IMR-90 (cell line): ENCODE data around the gene FAM151A. TPM values are rescaled to one million over a fixed set of nuclear protein-coding genes. Genes with fewer than 3 reads are reported as not detected.

ENCODE experiments used
- ATAC-seq: fragments of 200-7000 bp; cut with Tn5 transposase; 2 replicates; pipeline ENCODE4 v1.9.1; 2020; ENCODE audit warnings: low read depth, mild to moderate bottlenecking, moderate library complexity
- BruUV-seq: library from RNA; stranded (reverse); fragments of 400-500 nt; replicated peaks from 2 replicates; lab custom pipeline; 2021; lab: Mats Ljungman, UMichigan
- CTCF ChIA-PET: fragments of 300-600 bp; formaldehyde crosslinking; extraction: SDS; loops from one replicate; lab custom pipeline; 2021; ENCODE audit warnings: antibody characterized with exemption; lab: Yijun Ruan, JAX
- POLR2A ChIA-PET: fragments of 300-600 bp; sonication (Branson Sonifier 250); formaldehyde crosslinking; loops from one replicate; lab custom pipeline; 2022; ENCODE audit warnings: antibody characterized with exemption; ENCODE audit not compliant: unreplicated experiment; lab: Charles Lee
- DNase-seq: peaks from one replicate; pipeline ENCODE4 v3.0.0; 2013
- H2AFZ ChIP-seq: replicated peaks from 2 replicates; pipeline ENCODE3; 2013; ENCODE audit warnings: low read length, mild to moderate bottlenecking; ENCODE audit not compliant: poor library complexity
- H2AK5ac ChIP-seq: 2 replicates; pipeline ENCODE4 v1.6.1; 2013; ENCODE audit warnings: low read depth, low read length, inconsistent platforms
- H2AK9ac ChIP-seq: replicated peaks from 2 replicates; pipeline ENCODE3; 2013; ENCODE audit warnings: mild to moderate bottlenecking, low read depth, low read length, moderate library complexity; ENCODE audit not compliant: poor library complexity
- H2BK120ac ChIP-seq: 2 replicates; pipeline ENCODE4 v1.6.1; 2013; ENCODE audit warnings: low read depth, low read length, inconsistent platforms
- H2BK15ac ChIP-seq: 3 replicates; pipeline ENCODE4 v1.6.1; 2013; ENCODE audit warnings: low read depth, low read length, inconsistent platforms
- H2BK20ac ChIP-seq: 2 replicates; pipeline ENCODE4 v1.6.1; 2013; ENCODE audit warnings: low read depth, mild to moderate bottlenecking, inconsistent platforms, low read length, moderate library complexity
- H2BK5ac ChIP-seq: 2 replicates; pipeline ENCODE4 v1.6.1; 2013; ENCODE audit warnings: mild to moderate bottlenecking, low read depth, low read length, inconsistent platforms; ENCODE audit not compliant: poor library complexity, severe bottlenecking
- H3K14ac ChIP-seq: replicated peaks from 2 replicates; pipeline ENCODE4 v1.6.1; 2013; ENCODE audit warnings: low read depth, low read length, inconsistent platforms
- H3K18ac ChIP-seq: 2 replicates; pipeline ENCODE4 v1.6.1; 2013; ENCODE audit warnings: low read depth, low read length, control low read depth
- H3K23ac ChIP-seq: 2 replicates; pipeline ENCODE4 v1.6.1; 2013; ENCODE audit warnings: low read depth, low read length, inconsistent platforms
- H3K27ac ChIP-seq: 2 replicates; pipeline ENCODE4 v1.5.1; 2013; ENCODE audit warnings: mild to moderate bottlenecking, control low read depth, low read length; ENCODE audit not compliant: insufficient read depth
- H3K27me3 ChIP-seq: 2 replicates; pipeline ENCODE4 v1.6.1; 2013; ENCODE audit warnings: low read length; ENCODE audit not compliant: control insufficient read depth, insufficient read depth
- H3K36me3 ChIP-seq: 2 replicates; pipeline ENCODE4 v1.6.1; 2013; ENCODE audit warnings: low read length, mixed read lengths; ENCODE audit not compliant: control insufficient read depth, insufficient read depth
- H3K4ac ChIP-seq: 2 replicates; pipeline ENCODE4 v1.6.1; 2013; ENCODE audit warnings: low read depth, low read length, inconsistent platforms
- H3K4me1 ChIP-seq: 2 replicates; pipeline ENCODE4 v1.6.1; 2013; ENCODE audit warnings: low read length, mixed read lengths; ENCODE audit not compliant: control insufficient read depth, insufficient read depth
- H3K4me2 ChIP-seq: 2 replicates; pipeline ENCODE4 v1.6.1; 2013; ENCODE audit warnings: low read depth, mild to moderate bottlenecking, control low read depth, low read length, moderate library complexity
- H3K4me3 ChIP-seq: 2 replicates; pipeline ENCODE4 v1.5.1; 2013; ENCODE audit warnings: low read depth, mild to moderate bottlenecking, control low read depth, low read length, moderate library complexity; ENCODE audit not compliant: insufficient read depth
- H3K56ac ChIP-seq: 2 replicates; pipeline ENCODE4 v1.6.1; 2013; ENCODE audit warnings: low read length, inconsistent platforms; ENCODE audit not compliant: insufficient read depth; ENCODE audit errors: extremely low read depth
- H3K79me1 ChIP-seq, 2 experiments: 2 replicates each; pipeline ENCODE4 v1.6.1; 2013; ENCODE audit warnings: low read length in 2 of 2, inconsistent platforms in 1 of 2, low read depth in 1 of 2
- H3K9ac ChIP-seq: 2 replicates; pipeline ENCODE4 v1.6.1; 2013; ENCODE audit warnings: low read depth, low read length, control low read depth
- H3K9me1 ChIP-seq: 2 replicates; pipeline ENCODE4 v1.6.1; 2013; ENCODE audit warnings: low read length, inconsistent platforms; ENCODE audit not compliant: insufficient read depth
- H3K9me3 ChIP-seq: 2 replicates; pipeline ENCODE4 v1.6.1; 2013; ENCODE audit warnings: low read length; ENCODE audit not compliant: control insufficient read depth, insufficient read depth
- H4K20me1 ChIP-seq: 2 replicates; pipeline ENCODE4 v1.6.1; 2013; ENCODE audit warnings: low read length, inconsistent platforms; ENCODE audit not compliant: insufficient read depth
- H4K5ac ChIP-seq: 2 replicates; pipeline ENCODE4 v1.6.1; 2013; ENCODE audit warnings: mild to moderate bottlenecking, low read depth, low read length, control low read depth
- H4K8ac ChIP-seq, 2 experiments: 2 replicates each; pipeline ENCODE4 v1.6.1; 2013; ENCODE audit warnings: low read depth in 2 of 2, low read length in 2 of 2, control low read depth in 1 of 2, inconsistent platforms in 1 of 2
- H4K91ac ChIP-seq: 2 replicates; pipeline ENCODE4 v1.6.1; 2013; ENCODE audit warnings: low read depth, low read length, inconsistent platforms; ENCODE audit not compliant: insufficient read depth
- BHLHE40 ChIP-seq: fragments of 150-350 bp; IDR thresholded peaks from 2 replicates; pipeline ENCODE4 v1.6.1; 2016; ENCODE audit warnings: mild to moderate bottlenecking, low read depth, low read length
- CEBPB ChIP-seq: IDR thresholded peaks from 2 replicates; pipeline ENCODE4 v1.6.1; 2012; ENCODE audit warnings: low read depth, low read length, improper control_type of control experiment
- CHD1 ChIP-seq: IDR thresholded peaks from 2 replicates; pipeline ENCODE4 v1.6.1; 2012; ENCODE audit warnings: low read depth, low read length, improper control_type of control experiment
- CTCF ChIP-seq: conservative IDR thresholded peaks from 2 replicates; pipeline ENCODE4 v1.5.1; 2012; ENCODE audit warnings: mild to moderate bottlenecking, low read depth, low read length, improper control_type of control experiment
- ELK1 ChIP-seq: fragments of 150-350 bp; IDR thresholded peaks from 2 replicates; pipeline ENCODE4 v1.6.1; 2016; ENCODE audit warnings: low read depth, mild to moderate bottlenecking, low read length, moderate library complexity, borderline replicate concordance
- FOS ChIP-seq: fragments of 150-350 bp; IDR thresholded peaks from 2 replicates; pipeline ENCODE4 v1.6.1; 2016; ENCODE audit warnings: low read depth, low read length
- MAFK ChIP-seq: IDR thresholded peaks from 2 replicates; pipeline ENCODE4 v1.6.1; 2012; ENCODE audit warnings: low read depth, low read length, improper control_type of control experiment
- MAZ ChIP-seq: IDR thresholded peaks from 2 replicates; pipeline ENCODE4 v1.6.1; 2012; ENCODE audit warnings: low read depth, mild to moderate bottlenecking, low read length, improper control_type of control experiment, moderate library complexity, borderline replicate concordance
- MXI1 ChIP-seq: IDR thresholded peaks from 2 replicates; pipeline ENCODE4 v1.6.1; 2012; ENCODE audit warnings: low read depth, mild to moderate bottlenecking, low read length, moderate library complexity, borderline replicate concordance
- NFE2L2 ChIP-seq: fragments of 150-350 bp; IDR thresholded peaks from 2 replicates; pipeline ENCODE4 v1.6.1; 2016; ENCODE audit warnings: low read depth, mild to moderate bottlenecking, low read length
- POLR2A ChIP-seq: IDR thresholded peaks from 2 replicates; pipeline ENCODE4 v1.6.1; 2012; ENCODE audit warnings: mild to moderate bottlenecking, low read depth, low read length
- RAD21 ChIP-seq: IDR thresholded peaks from 2 replicates; pipeline ENCODE4 v1.6.1; 2012; ENCODE audit warnings: low read length, improper control_type of control experiment
- RCOR1 ChIP-seq: IDR thresholded peaks from 2 replicates; pipeline ENCODE4 v1.6.1; 2012; ENCODE audit warnings: mild to moderate bottlenecking, low read length, improper control_type of control experiment; ENCODE audit not compliant: insufficient replicate concordance
- RFX5 ChIP-seq: IDR thresholded peaks from 2 replicates; pipeline ENCODE4 v1.8.0; 2012; ENCODE audit warnings: low read depth, mild to moderate bottlenecking, low read length, moderate library complexity
- SMC3 ChIP-seq: fragments of 150-350 bp; IDR thresholded peaks from 2 replicates; pipeline ENCODE4 v1.6.1; 2016; ENCODE audit warnings: low read depth, mild to moderate bottlenecking, antibody characterized with exemption, low read length, moderate library complexity
- USF2 ChIP-seq: fragments of 150-350 bp; IDR thresholded peaks from 2 replicates; pipeline ENCODE4 v1.6.1; 2017; ENCODE audit warnings: mild to moderate bottlenecking, antibody characterized with exemption, low read length, low read depth
- WGBS, 2 experiments: methylation state at CpG; one replicate each; pipeline versions ENCODE4 v1.1.5 to v1.1.7; 2013; ENCODE audit warnings: missing lambda C conversion rate in 2 of 2; ENCODE audit not compliant: insufficient read length in 1 of 2; ENCODE audit errors: extremely low coverage in 2 of 2; 5-methylcytosine and 5-hydroxymethylcytosine counted together
- dilution Hi-C: fragments of 300-500 bp; cut with HindIII; formaldehyde crosslinking; loops from one replicate; pipeline ENCODE4 v1.14.3; 2018; ENCODE audit warnings: low sequenced_read_pairs; ENCODE audit not compliant: unreplicated experiment
- in situ Hi-C: fragments of 300-500 bp; cut with MboI; formaldehyde crosslinking; loops from 3 replicates; pipeline ENCODE4 v1.14.3; 2019; ENCODE audit warnings: low sequenced_read_pairs, inconsistent platforms, mixed read lengths
- intact Hi-C: fragments of 100-400 bp; cut with micrococcal nuclease; formaldehyde crosslinking; loops from 2 replicates; pipeline ENCODE4 v1.10.0; 2022
- polyA plus RNA-seq, 3 experiments: library from polyadenylated mRNA; depleted of rRNA; stranded (reverse); fragments of >200 nt; gene quantifications; 2 replicates each; pipeline ENCODE4 v1.2.3, GENCODE V29; 2012; ENCODE audit warnings: low replicate concordance in 1 of 3
- total RNA-seq: library from RNA; depleted of rRNA; stranded (reverse); fragments of >200 nt; gene quantifications from 2 replicates; pipeline ENCODE4 v1.2.3, GENCODE V29; 2012

FAM151A gene
- total and polyA plus RNA-seq, 2 of the 4 experiments (the other 2 are of a cell fraction): not detected

GRCh38 chr1:54571326-54571725, 52.0 kb downstream of the FAM151A start:
- peaks cover 3% of the 10 kb centered on the region; the same call in 1 of the 2 replicates for H3K4me1 ChIP-seq
- intact Hi-C loops (no loop called here), in situ Hi-C loops (no loop called here), dilution Hi-C loops (no loop called here)
- POLR2A ChIA-PET: no interaction called here
- H2BK120ac ChIP-seq: no peak overlapping the region
- no peak for DNase-seq
- no peak overlapping the region for H3K23ac ChIP-seq
- no peaks in the 10 kb centered on the region for H4K20me1 ChIP-seq
- H3K9me1 ChIP-seq: no peaks in the 10 kb centered on the region; the same call in 1 of the 2 replicates
- ATAC-seq: no peak
- H2AFZ ChIP-seq: peak overlapping the region; percentile 13
- no peak overlapping the region for H2AK5ac ChIP-seq
- H3K4me2 ChIP-seq: no peak overlapping the region
- H2BK20ac ChIP-seq: no peak overlapping the region
- WGBS, 2 experiments: no CpG with 5 or more reads among the region's 3 CpGs
- no peak overlapping the region for H3K14ac ChIP-seq
- BruUV-seq: no TSS peak
- no peaks in the 10 kb centered on the region for H3K79me1 ChIP-seq
- H3K27ac ChIP-seq: no peak overlapping the region
- H2AK9ac ChIP-seq: no peak overlapping the region
- no peak overlapping the region for H3K4ac ChIP-seq
- no peaks in the 10 kb centered on the region for H3K36me3 ChIP-seq
- no peak overlapping the region for H4K91ac ChIP-seq
- no peaks in the 10 kb centered on the region for H3K27me3 ChIP-seq
- no peak overlapping the region for H3K4me3 ChIP-seq
- no peak overlapping the region for H4K5ac ChIP-seq
- no peak overlapping the region for H3K18ac ChIP-seq
- no peak overlapping the region for H3K56ac ChIP-seq
- no peak overlapping the region for H4K8ac ChIP-seq
- H2BK15ac ChIP-seq: no peak overlapping the region
- H3K9me3 ChIP-seq: no peaks in the 10 kb centered on the region
- no peak overlapping the region for H3K9ac ChIP-seq
- H2BK5ac ChIP-seq: no peak overlapping the region
- no peak for TF ChIP-seq SMC3
- no peak for TF ChIP-seq CTCF
- no peak for TF ChIP-seq USF2
- no peak for TF ChIP-seq ELK1
- TF ChIP-seq BHLHE40: no peak
- TF ChIP-seq MAZ: no peak
- no peak for TF ChIP-seq FOS
- TF ChIP-seq MAFK: no peak
- no peak for TF ChIP-seq POLR2A
- no peak for TF ChIP-seq CEBPB
- TF ChIP-seq MXI1: no peak
- no peak for TF ChIP-seq RCOR1
- no peak for TF ChIP-seq NFE2L2
- TF ChIP-seq RFX5: no peak
- TF ChIP-seq RAD21: no peak
- TF ChIP-seq CHD1: no peak
- CTCF ChIA-PET: no interaction called here
